GM23338 (cell line): ENCODE data around the gene DUSP19. TPM values are rescaled to one million over a fixed set of nuclear protein-coding genes. Genes with fewer than 3 reads are reported as not detected.

Source experiments
- ATAC-seq: fragments of 200-7000 bp; cut with Tn5 transposase; 3 replicates; pipeline ENCODE4 v1.9.1; 2020
- DNase-seq: peaks from one replicate; pipeline ENCODE4 v3.0.0-alpha.2; 2015; ENCODE audit warnings: low spot score
- H2AFZ ChIP-seq: fragments of 200-600 bp; sonication (generic); 2 replicates; pipeline ENCODE4 v1.8.0; 2016; ENCODE audit warnings: antibody characterized with exemption, mild to moderate bottlenecking, moderate library complexity
- H3F3A ChIP-seq: fragments of 200-600 bp; sonication (generic); replicated peaks from 2 replicates; pipeline ENCODE4 v1.8.0; 2017; ENCODE audit warnings: antibody characterized with exemption, mixed run types, low read depth
- H3K27ac ChIP-seq: fragments of 200-600 bp; sonication (generic); 2 replicates; pipeline ENCODE4 v1.6.1; 2016; ENCODE audit warnings: low read depth
- H3K27me3 ChIP-seq: fragments of 200-600 bp; sonication (generic); 2 replicates; pipeline ENCODE4 v1.8.0; 2016; ENCODE audit warnings: mild to moderate bottlenecking, mixed run types, moderate library complexity; ENCODE audit not compliant: insufficient read depth
- H3K36me3 ChIP-seq: fragments of 200-600 bp; sonication (generic); 2 replicates; pipeline ENCODE4 v1.8.0; 2016; ENCODE audit warnings: mild to moderate bottlenecking; ENCODE audit not compliant: insufficient read depth
- H3K4me1 ChIP-seq: fragments of 200-600 bp; sonication (generic); 2 replicates; pipeline ENCODE4 v1.8.0; 2016; ENCODE audit warnings: mild to moderate bottlenecking, moderate library complexity; ENCODE audit not compliant: insufficient read depth
- H3K4me2 ChIP-seq: fragments of 200-600 bp; sonication (generic); 2 replicates; pipeline ENCODE4 v1.7.1; 2017; ENCODE audit warnings: mixed run types
- H3K4me3 ChIP-seq: fragments of 200-600 bp; sonication (generic); 2 replicates; pipeline ENCODE4 v1.6.1; 2016; ENCODE audit warnings: mixed run types
- H3K79me2 ChIP-seq: fragments of 200-600 bp; sonication (generic); replicated peaks from 2 replicates; pipeline ENCODE4 v1.8.0; 2017; ENCODE audit warnings: mild to moderate bottlenecking; ENCODE audit not compliant: insufficient read depth
- H3K9me2 ChIP-seq: fragments of 200-600 bp; sonication (generic); 2 replicates; pipeline ENCODE4 v1.8.0; 2017; ENCODE audit not compliant: insufficient read depth
- H4K20me1 ChIP-seq: fragments of 200-600 bp; sonication (generic); replicated peaks from 2 replicates; pipeline ENCODE4 v1.8.0; 2017; ENCODE audit warnings: mild to moderate bottlenecking; ENCODE audit not compliant: insufficient read depth
- H3K27ac Mint-ChIP-seq: 2 replicates; pipeline ENCODE4 v1.8.0; 2020; ENCODE audit warnings: inconsistent platforms, mild to moderate bottlenecking, moderate library complexity, mixed read lengths
- H3K27me3 Mint-ChIP-seq: 3 replicates; pipeline ENCODE4 v1.8.0; 2022; ENCODE audit warnings: low read depth, mild to moderate bottlenecking, moderate library complexity, mixed read lengths, inconsistent platforms; ENCODE audit not compliant: insufficient read depth, poor library complexity
- H3K36me3 Mint-ChIP-seq: 3 replicates; pipeline ENCODE4 v1.8.0; 2021; ENCODE audit warnings: low read depth, mild to moderate bottlenecking, inconsistent platforms, moderate library complexity, mixed read lengths
- H3K4me1 Mint-ChIP-seq: 3 replicates; pipeline ENCODE4 v1.8.0; 2020; ENCODE audit warnings: mild to moderate bottlenecking, inconsistent platforms, mixed read lengths
- H3K4me3 Mint-ChIP-seq: 3 replicates; pipeline ENCODE4 v1.8.0; 2021; ENCODE audit warnings: moderate library complexity, mild to moderate bottlenecking, inconsistent platforms, mixed read lengths
- H3K9me3 Mint-ChIP-seq: 3 replicates; pipeline ENCODE4 v1.8.0; 2020; ENCODE audit warnings: moderate library complexity, mild to moderate bottlenecking, inconsistent platforms, mixed read lengths
- CREB1 ChIP-seq: fragments of 250-450 bp; sonication (Bioruptor Pico); IDR thresholded peaks from 2 replicates; pipeline ENCODE4 v1.5.0; 2020; ENCODE audit warnings: low read depth, mild to moderate bottlenecking, moderate library complexity
- JUNB ChIP-seq: IDR thresholded peaks from one replicate; pipeline ENCODE4 v1.6.1; 2016; ENCODE audit warnings: antibody characterized with exemption; ENCODE audit not compliant: unreplicated experiment
- STAT1 ChIP-seq: IDR thresholded peaks from one replicate; pipeline ENCODE4 v1.6.1; 2016; ENCODE audit warnings: antibody characterized with exemption; ENCODE audit not compliant: unreplicated experiment
- polyA plus RNA-seq: library from polyadenylated mRNA; unstranded; fragments of >200 nt; fragmentation: Nextera tagmentation; extraction: Ambion mirVana; gene quantifications from 2 replicates; pipeline ENCODE4 v1.2.1, GENCODE V29; 2016
- total RNA-seq: library from RNA; depleted of rRNA; stranded (reverse); fragments of >200 nt; shearing (Covaris generic); gene quantifications from 2 replicates; pipeline ENCODE4 v1.2.3, GENCODE V29; 2014
- TF ChIP-seq, protein P1 (sequence below): IDR thresholded peaks from one replicate; pipeline ENCODE4 v1.6.1; 2018; ENCODE audit warnings: antibody characterized with exemption; ENCODE audit not compliant: unreplicated experiment
- TF ChIP-seq, protein P2 (sequence below): fragments of 250-450 bp; sonication (Bioruptor Pico); IDR thresholded peaks from 2 replicates; pipeline ENCODE4 v1.5.0; 2020; ENCODE audit warnings: mild to moderate bottlenecking, moderate library complexity

The DUSP19 gene
- total and polyA plus RNA-seq, 2 experiments from 2014 or later, result 1.9 to 2.8 TPM

DNA sequence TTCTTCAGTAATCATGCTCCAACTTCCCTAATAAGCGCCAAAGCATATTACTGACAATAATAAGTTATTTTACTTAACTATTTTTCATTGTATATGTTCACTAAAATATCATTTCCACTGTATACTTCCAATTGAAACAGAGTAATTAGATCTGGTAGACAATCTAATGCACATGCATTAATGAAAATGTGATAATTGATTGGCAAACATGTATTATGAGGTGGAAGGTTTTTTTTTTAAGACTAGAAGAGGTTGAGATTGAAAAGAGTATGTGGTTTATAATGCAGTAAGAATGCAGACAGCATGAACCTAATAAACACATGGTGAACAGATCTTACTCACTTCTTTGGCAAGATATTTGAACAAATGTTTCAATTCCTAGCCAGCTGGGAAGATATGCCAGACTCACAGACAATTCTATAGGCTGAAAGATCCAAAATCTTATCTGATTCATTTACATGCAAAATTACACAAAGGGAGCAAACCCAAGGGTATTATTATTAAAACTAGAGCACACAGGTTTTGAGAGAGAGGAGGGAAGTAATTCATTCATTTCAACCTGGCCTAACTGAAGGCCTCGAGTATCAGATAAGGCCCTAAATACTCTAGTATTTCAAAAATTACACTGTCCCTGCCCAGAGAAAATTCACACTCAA, 43.1 kb upstream of the DUSP19 start:
- H3K4me3 ChIP-seq, result peak overlapping the region; percentile 61
- H3K36me3 ChIP-seq, result no peaks in the 10 kb centered on the region
- H3K27me3 Mint-ChIP-seq, result peaks cover 4% of the 10 kb centered on the region
- H2AFZ ChIP-seq, result no peak overlapping the region
- DNase-seq (no peak), ATAC-seq (no peak)
- H4K20me1 ChIP-seq, result peaks cover 12% of the 10 kb centered on the region
- H3K4me3 Mint-ChIP-seq, result peak overlapping the region; percentile 89
- peak overlapping the region; percentile 46 for H3K27ac Mint-ChIP-seq
- H3F3A ChIP-seq, result no peaks in the 10 kb centered on the region
- H3K79me2 ChIP-seq, result peaks cover 71% of the 10 kb centered on the region
- peaks cover 51% of the 10 kb centered on the region for H3K4me1 Mint-ChIP-seq
- 0 out of 3 replicates have a peak, but pooled peaks cover 2% of the 10 kb centered on the region for H3K9me3 Mint-ChIP-seq
- H3K27ac ChIP-seq, result peak overlapping the region; percentile 57; the same call in 1 of the 2 replicates
- peaks cover 3% of the 10 kb centered on the region; the same call in 1 of the 3 replicates for H3K36me3 Mint-ChIP-seq
- no peak for TF ChIP-seq STAT1
- TF ChIP-seq CREB1 (CRISPR knock-in tag), result no peak
- no peak for TF ChIP-seq JUNB
- TF ChIP-seq, protein P1, sequence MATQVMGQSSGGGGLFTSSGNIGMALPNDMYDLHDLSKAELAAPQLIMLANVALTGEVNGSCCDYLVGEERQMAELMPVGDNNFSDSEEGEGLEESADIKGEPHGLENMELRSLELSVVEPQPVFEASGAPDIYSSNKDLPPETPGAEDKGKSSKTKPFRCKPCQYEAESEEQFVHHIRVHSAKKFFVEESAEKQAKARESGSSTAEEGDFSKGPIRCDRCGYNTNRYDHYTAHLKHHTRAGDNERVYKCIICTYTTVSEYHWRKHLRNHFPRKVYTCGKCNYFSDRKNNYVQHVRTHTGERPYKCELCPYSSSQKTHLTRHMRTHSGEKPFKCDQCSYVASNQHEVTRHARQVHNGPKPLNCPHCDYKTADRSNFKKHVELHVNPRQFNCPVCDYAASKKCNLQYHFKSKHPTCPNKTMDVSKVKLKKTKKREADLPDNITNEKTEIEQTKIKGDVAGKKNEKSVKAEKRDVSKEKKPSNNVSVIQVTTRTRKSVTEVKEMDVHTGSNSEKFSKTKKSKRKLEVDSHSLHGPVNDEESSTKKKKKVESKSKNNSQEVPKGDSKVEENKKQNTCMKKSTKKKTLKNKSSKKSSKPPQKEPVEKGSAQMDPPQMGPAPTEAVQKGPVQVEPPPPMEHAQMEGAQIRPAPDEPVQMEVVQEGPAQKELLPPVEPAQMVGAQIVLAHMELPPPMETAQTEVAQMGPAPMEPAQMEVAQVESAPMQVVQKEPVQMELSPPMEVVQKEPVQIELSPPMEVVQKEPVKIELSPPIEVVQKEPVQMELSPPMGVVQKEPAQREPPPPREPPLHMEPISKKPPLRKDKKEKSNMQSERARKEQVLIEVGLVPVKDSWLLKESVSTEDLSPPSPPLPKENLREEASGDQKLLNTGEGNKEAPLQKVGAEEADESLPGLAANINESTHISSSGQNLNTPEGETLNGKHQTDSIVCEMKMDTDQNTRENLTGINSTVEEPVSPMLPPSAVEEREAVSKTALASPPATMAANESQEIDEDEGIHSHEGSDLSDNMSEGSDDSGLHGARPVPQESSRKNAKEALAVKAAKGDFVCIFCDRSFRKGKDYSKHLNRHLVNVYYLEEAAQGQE, result no peak
- TF ChIP-seq, protein P2, sequence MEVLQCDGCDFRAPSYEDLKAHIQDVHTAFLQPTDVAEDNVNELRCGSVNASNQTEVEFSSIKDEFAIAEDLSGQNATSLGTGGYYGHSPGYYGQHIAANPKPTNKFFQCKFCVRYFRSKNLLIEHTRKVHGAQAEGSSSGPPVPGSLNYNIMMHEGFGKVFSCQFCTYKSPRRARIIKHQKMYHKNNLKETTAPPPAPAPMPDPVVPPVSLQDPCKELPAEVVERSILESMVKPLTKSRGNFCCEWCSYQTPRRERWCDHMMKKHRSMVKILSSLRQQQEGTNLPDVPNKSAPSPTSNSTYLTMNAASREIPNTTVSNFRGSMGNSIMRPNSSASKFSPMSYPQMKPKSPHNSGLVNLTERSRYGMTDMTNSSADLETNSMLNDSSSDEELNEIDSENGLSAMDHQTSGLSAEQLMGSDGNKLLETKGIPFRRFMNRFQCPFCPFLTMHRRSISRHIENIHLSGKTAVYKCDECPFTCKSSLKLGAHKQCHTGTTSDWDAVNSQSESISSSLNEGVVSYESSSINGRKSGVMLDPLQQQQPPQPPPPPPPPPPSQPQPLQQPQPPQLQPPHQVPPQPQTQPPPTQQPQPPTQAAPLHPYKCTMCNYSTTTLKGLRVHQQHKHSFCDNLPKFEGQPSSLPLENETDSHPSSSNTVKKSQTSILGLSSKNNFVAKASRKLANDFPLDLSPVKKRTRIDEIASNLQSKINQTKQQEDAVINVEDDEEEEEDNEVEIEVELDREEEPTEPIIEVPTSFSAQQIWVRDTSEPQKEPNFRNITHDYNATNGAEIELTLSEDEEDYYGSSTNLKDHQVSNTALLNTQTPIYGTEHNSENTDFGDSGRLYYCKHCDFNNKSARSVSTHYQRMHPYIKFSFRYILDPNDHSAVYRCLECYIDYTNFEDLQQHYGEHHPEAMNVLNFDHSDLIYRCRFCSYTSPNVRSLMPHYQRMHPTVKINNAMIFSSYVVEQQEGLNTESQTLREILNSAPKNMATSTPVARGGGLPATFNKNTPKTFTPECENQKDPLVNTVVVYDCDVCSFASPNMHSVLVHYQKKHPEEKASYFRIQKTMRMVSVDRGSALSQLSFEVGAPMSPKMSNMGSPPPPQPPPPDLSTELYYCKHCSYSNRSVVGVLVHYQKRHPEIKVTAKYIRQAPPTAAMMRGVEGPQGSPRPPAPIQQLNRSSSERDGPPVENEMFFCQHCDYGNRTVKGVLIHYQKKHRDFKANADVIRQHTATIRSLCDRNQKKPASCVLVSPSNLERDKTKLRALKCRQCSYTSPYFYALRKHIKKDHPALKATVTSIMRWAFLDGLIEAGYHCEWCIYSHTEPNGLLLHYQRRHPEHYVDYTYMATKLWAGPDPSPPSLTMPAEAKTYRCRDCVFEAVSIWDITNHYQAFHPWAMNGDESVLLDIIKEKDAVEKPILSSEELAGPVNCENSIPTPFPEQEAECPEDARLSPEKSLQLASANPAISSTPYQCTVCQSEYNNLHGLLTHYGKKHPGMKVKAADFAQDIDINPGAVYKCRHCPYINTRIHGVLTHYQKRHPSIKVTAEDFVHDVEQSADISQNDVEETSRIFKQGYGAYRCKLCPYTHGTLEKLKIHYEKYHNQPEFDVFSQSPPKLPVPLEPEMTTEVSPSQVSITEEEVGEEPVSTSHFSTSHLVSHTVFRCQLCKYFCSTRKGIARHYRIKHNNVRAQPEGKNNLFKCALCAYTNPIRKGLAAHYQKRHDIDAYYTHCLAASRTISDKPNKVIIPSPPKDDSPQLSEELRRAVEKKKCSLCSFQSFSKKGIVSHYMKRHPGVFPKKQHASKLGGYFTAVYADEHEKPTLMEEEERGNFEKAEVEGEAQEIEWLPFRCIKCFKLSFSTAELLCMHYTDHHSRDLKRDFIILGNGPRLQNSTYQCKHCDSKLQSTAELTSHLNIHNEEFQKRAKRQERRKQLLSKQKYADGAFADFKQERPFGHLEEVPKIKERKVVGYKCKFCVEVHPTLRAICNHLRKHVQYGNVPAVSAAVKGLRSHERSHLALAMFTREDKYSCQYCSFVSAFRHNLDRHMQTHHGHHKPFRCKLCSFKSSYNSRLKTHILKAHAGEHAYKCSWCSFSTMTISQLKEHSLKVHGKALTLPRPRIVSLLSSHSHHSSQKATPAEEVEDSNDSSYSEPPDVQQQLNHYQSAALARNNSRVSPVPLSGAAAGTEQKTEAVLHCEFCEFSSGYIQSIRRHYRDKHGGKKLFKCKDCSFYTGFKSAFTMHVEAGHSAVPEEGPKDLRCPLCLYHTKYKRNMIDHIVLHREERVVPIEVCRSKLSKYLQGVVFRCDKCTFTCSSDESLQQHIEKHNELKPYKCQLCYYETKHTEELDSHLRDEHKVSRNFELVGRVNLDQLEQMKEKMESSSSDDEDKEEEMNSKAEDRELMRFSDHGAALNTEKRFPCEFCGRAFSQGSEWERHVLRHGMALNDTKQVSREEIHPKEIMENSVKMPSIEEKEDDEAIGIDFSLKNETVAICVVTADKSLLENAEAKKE (CRISPR knock-in tag), result no peak
- H3K4me1 ChIP-seq, result peaks cover 54% of the 10 kb centered on the region
- peak overlapping the region; percentile 80 for H3K4me2 ChIP-seq
- peaks cover 9% of the 10 kb centered on the region for H3K27me3 ChIP-seq
- H3K9me2 ChIP-seq, result no peaks in the 10 kb centered on the region
